Measurements from ENCODE around the gene MRPS23.

DNA sequence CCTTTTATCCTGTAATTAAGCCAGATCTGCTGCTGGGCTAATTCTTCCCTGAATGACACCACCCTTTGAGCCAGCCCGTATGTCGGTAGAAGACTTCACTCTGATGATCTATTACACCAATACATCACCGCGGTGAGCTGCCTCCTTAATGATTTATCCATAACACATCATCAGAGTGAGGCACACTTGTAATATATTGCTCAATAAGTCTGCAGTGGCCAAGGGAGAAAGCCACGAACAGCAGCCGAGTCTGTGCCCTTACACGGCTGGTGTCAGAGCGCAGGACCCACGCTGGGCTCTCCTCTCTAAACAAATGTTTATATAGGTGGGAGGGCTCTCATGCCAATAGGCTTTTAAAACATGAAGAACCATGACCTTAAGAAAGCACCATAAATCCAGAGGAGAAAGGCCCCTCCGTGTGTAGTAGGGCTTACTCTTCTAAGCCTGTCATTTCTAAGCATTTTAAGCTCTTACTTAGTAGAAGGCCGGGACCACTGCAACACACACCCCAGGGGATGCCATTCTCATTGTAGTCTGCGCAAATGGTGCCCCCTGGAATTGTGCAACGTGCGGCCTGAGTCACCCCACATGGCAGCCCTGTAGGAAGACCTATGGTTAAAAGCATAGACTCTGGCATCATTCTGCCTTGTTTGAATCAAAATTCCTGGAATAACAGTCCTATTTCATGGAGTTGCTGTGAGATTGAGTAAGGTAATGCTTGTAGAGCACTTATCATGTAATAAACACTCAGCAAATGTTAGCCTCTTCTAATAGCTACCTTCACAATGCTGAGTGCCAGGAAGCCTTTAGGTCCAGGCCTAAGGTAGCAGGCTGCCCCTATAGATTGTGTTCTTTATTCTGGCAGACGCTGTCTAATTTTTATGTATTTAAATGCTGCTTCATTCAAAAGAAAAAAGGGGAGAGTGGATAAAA is 26.1 kb downstream of the MRPS23 start:
- TF ChIP-seq POLR2A (IDR thresholded peaks at IDR 0.05; ENCODE audit: control extremely low read depth in 1 of 2, low read depth in 2 of 2, low read length in 2 of 2) (no peak), CBX5 (IDR thresholded peaks at IDR 0.05; ENCODE audit: low read depth, low read length) (no peak), YY1 (IDR thresholded peaks at IDR 0.05; ENCODE audit: low read depth, low read length) (no peak), TAF1 (IDR thresholded peaks at IDR 0.05; ENCODE audit: low read depth, low read length) (no peak), BRCA1 (IDR thresholded peaks at IDR 0.05; ENCODE audit: low read depth, low read length) (no peak), HDAC6 (IDR thresholded peaks at IDR 0.05; ENCODE audit: low read depth, low read length) (no peak)
